Measurements from ENCODE around the gene RCBTB1. TPM values are rescaled to one million over a fixed set of nuclear protein-coding genes. Genes with fewer than 3 reads are reported as not detected.

RCBTB1 gene
- total RNA-seq, 4 donors from 2014 or later, result 8.8 to 10.7 (median 10.2) TPM

DNA sequence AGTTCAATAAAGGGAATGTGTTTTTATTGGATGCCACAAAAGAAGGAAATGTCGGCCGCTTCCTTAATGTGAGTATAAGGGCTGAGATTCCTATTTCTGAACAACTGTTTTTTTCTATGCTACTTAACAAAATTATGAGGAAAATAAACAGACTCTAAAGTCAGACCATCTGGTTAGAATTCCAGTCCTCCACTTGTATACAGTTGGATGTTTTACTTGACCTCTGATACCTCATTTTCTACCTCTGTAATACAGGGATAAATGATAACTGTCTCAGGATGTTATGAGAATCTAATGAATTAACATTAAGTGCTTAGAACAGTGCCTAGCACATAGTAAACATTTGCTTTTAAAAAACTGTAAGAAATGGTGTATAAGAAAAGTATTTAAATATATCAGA, 96.8 kb downstream of the RCBTB1 start:
- DNase-seq (ENCODE audit: low spot score in 2 of 2), result no peak
- Histone ChIP-seq H3K36me3 (peaks cover 0 to 72% (median 0%) of the 10 kb centered on the region in 3 donors), H3K27me3 (no peaks in the 10 kb centered on the region), H3K27ac (no peak overlapping the region), H3K9me3 (no peaks in the 10 kb centered on the region), H3K4me1 (no peaks in the 10 kb centered on the region), H3K4me3 (no peak overlapping the region)
- 86 to 90% methylated on average over 2 of the region's 2 CpGs for WGBS, 2 donors
- TF ChIP-seq EP300 (IDR thresholded peaks at IDR 0.05) (no peak), CTCF (IDR thresholded peaks at IDR 0.05) (no peak), POLR2A (IDR thresholded peaks at IDR 0.05) (no peak)

Other genes starting within 250 kb of the RCBTB1 start
- 100 to 1,000 TPM in 3 of 4 donors, 10 to 100 TPM in 1; 89.4 to 152 (median 107) TPM for gene CAB39L, start 141.5 kb downstream of the RCBTB1 start, total RNA-seq
- gene SETDB2, start 141.3 kb downstream of the RCBTB1 start, total RNA-seq, result 10 to 100 TPM in 3 of 4 donors, 1 to 10 TPM in 1; 9.2 to 16.5 (median 13.0) TPM
- gene PHF11, start 89.6 kb downstream of the RCBTB1 start, total RNA-seq, result 10 to 100 TPM; 25.3 to 51.4 (median 37.6) TPM
- gene ARL11, start 42.9 kb upstream of the RCBTB1 start, total RNA-seq, result under 1 TPM; 0.20 to 0.87 (median 0.25) TPM
- gene EBPL, start 105.9 kb upstream of the RCBTB1 start, total RNA-seq, result 10 to 100 TPM; 66.6 to 89.4 (median 83.2) TPM
- gene KPNA3, start 207.1 kb upstream of the RCBTB1 start, total RNA-seq, result 10 to 100 TPM; 19.8 to 29.9 (median 23.2) TPM